GM18870 (cell line): ENCODE measurements around the gene TNPO3.
A peak's percentile ranks its signal among the peaks of the same experiment; 100 is the strongest.

Experiments used
- ATAC-seq: cut with Tn5 transposase; IDR thresholded peaks from one replicate; pipeline ENCODE4 v1.9.1; 2021; ENCODE audit warnings: moderate library complexity; ENCODE audit not compliant: unreplicated experiment

The TNPO3 gene

DNA sequence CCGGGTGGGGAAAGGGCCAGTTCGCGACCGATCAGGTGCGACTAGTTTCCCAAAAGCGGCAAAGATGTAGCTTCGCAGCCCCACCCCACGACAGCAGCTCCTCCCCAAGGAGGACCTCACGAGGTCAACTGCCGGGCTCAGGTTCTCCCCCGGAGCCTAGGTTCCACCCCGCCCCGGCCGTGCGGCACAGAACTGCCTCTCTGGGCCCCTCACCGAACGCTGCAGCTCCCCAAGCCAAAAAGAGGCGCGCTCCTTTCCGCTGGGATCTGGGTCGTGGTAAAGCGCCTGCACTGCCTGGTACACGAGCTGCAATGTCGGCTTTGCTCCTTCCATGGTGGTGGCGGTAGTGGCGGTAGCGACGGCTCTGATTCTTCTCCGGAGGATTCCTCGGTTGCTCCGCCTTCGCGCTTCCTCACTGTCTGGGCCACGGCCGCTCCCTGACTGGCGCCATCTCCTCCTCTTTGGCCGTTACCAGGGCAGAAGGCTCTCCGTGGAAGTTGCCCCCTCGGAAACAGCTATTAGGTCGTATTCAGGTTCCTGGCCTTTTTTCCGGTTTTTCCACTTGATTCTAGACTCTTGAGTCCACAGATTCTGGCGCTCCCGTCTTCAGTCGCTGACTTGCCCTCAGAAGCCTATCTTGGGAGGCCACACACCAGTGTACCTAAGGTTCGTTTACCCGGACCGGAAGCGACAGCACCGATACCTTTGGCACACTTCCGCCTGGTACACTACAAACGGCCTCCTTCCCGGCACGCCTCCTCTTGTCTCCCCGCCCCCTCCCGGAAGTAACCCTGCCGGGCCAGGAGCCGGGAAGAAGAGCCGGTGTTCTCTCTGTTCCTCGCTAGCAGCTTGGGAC is at the start of gene TNPO3:
TSS of gene TNPO3 (minus strand) at position 674 of the 856 bp plus-strand sequence. CDS start at position 333, 341 bp downstream.
- ATAC-seq: peak; percentile 69

DNA sequence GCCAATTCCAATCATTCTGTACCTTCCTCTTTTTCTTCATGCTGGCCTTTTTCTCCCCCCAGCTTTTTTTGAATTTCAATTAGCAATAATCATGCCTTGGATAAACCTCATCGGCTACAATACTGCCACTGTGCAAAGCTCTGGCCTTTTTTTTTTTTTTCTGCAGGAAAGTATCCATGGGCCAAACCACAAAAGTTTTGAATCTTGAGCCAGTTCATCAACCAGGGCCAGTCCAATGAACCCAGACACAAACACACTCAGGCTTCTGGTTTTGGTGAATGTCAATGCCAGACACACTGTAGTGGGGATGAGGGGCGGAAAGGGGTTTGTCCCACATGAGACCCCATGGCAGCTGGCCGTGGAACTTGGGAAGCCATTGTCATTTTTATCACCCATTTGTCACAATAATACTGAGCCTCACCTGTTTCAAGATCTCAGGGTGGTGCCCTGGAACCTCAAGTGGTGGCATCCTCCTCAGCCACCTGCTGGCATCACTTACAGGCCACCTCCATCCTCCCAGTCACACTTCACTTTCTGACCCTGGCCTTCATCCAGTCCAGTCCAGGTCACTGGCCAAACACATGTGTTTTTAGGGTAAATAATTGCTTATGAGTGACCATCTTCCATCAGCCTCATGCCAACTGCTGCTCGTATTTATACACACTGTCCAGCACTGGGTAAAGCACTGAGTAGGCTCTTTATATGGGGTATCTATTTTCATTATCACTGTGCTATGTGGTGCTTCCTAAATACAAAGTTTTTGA is 48.8 kb upstream of the TNPO3 start:
- no peak for ATAC-seq

DNA sequence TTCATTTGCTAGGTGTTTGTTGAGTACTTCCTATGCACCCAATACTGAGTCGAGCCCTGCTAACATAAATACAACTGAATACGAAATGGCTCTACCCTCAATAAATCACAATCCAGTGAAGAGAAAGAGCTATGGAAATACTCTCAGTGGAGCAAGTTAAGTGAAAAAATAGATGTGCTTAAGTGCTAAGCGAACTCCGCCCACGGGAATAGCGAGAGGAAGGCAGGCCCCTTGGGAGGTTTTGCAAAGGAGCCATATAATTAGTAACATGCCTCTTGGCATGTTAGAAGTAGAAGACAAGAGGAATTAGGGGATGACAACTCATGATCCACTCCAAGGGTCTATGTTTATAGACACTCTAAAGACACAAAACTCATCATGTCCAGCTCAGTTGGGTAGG is 46.8 kb upstream of the TNPO3 start:
- ATAC-seq: no peak

- ATAC-seq: no peak
These were observed 45.9 kb upstream of the TNPO3 start for GRCh38 chr7:129100827-129101166.

GRCh38 chr7:129098409-129099084 is 43.6 kb upstream of the TNPO3 start:
- ATAC-seq: no peak

- peak; percentile 72 for ATAC-seq
These were observed 40.3 kb upstream of the TNPO3 start for GRCh38 chr7:129095258-129095657.

- no peak for ATAC-seq
These were observed 39.6 kb upstream of the TNPO3 start for GRCh38 chr7:129094501-129094900.

DNA sequence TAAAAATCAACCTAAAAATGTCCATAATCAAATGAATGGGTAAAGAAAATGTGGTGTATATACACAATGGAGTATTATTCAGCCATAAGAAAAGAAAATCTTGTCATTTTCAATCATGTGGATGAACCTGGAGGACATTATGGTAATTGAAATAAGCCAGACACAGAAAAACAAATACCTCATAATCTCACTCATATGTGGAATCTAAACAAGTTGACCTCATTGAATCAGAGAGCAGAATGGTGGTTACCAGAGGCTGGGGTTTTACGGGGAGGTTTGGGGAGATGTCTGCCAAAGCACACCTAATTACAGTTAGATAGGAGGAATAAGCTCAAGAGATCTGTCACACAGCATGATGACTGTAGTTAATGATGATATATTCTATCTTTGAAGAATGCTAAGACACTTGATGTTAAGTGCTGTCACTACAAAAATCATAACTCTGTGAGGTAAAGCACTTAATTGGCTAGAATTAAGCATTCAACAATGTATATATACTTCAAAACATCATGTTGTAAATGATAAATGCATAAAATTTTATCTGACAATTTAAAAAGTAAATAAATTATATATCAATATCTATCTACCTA is 39.1 kb upstream of the TNPO3 start:
- ATAC-seq: no peak

- no peak for ATAC-seq
These were observed 36.6 kb upstream of the TNPO3 start for GRCh38 chr7:129091484-129092002.

DNA sequence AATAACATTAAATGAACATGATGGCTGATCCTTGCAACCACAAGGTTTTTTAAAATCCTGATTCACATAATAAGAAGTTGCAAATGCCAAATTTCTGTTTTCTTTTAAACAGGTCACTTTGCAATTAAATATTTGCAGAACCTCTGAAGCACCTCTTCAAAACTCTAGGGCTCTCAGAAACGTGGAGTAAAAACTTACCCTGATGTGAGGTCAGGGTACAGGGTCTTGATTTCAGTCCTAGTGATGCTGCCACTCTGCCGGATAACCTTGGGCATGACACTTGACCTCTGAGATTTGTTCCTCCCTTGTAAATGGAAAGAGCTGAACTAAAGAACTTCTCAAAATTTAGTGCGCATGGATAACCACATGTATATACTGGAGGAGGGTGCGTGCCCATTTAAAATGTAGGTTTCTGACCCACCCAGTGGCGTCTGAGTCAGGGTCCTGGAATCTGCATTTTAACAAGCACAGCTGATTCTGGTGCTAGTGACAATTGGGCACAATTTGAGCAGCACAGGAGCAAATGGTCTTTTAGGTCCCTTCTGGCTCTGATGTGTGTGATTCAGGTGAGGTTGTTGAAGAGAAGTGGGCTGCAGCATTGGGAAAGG is 35.5 kb upstream of the TNPO3 start:
- ATAC-seq: no peak

DNA sequence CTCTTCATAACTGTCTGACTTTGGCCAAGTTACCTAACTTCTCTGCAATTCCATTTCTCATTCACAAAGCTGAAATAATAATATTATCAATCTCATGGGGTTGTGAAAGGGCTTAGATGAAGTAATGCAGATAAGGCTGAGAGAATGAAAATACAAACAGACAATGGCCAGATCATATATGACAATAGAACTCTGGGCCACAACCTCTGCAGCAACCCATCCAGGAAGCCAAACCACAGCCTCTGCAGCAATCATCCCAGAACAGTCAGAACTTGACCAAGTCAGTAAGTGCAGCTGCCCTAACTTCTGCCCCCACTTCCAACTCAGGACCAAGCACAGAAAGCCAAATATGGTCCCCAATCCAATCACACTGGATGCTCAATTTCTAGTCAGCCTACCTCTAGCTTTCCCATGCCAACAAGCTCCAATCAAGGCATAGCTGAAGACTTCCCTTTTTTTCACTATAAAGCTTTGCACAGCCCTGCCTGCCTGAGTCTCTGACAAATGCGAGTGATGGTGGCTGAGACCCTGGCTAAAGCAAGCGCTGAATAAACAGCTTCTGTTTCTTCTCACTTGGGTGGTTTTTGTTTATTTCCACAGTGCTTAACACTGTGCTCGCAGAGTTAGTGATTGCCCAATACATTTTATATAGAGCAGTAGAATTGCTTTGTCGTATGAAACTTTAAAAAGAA is 34.8 kb upstream of the TNPO3 start:
- ATAC-seq: peak; percentile 71

- no peak for ATAC-seq
These were observed 30.1 kb upstream of the TNPO3 start for GRCh38 chr7:129084801-129085551.

- no peak for ATAC-seq
These were observed 28.6 kb upstream of the TNPO3 start for GRCh38 chr7:129083525-129083924.

DNA sequence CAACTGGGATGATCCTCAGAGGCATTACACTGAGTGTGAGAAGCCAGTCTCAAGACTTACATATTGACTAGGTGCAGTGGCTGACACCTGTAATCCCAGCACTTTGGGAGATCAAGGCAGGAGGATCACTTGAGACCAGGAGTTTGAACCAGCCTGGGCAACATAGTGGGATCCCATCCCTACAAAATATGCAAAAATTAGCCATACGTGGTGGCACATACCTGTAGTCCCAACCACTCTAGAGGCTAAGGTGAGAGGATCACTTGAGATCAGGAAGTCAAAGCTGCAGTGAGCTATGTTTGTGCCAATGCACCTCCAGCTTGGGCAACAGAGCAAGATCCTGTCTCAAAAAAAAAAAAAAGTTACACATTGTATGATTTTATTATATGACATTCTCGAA is 23.5 kb upstream of the TNPO3 start:
- no peak for ATAC-seq

DNA sequence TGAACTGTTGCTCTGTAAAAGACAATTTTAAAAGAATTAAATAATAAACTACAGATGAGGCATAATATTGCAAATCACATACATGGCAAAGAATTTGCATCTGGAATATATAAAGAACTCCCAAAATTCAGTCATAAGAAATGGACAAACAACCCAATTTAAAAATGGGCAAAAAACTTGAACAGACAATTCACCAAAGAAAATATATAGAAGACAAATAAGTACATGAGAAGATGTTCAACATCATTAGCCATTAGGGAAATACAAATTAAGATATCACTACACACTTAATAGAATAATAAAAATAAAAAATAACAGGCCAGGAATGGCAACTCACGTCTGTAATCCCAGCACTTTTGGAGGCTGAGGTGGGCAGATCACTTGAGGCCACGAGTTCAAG is 22.0 kb upstream of the TNPO3 start:
- no peak for ATAC-seq

DNA sequence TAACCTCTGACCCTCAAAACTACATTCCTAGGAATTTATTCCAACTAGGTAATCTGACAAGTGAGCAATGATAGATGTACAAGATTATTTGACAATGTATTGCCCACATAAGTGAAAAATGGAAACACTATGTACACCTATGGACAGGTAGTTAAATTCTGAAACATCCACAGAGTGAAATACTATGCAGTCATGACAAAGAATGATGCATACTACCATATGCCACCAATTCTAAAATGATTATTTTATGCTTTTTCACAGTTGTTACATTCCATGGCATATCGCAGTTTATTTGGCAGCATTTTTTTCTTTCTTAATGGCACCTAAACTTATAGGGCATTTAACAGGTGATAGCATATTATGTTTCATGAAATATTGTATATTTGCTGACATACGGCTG is 20.1 kb upstream of the TNPO3 start:
- no peak for ATAC-seq

GRCh38 chr7:129074361-129074871 is 19.5 kb upstream of the TNPO3 start:
- ATAC-seq: no peak

- ATAC-seq: no peak
These were observed 18.8 kb upstream of the TNPO3 start for GRCh38 chr7:129073738-129074137.

- ATAC-seq: no peak
These were observed 18.3 kb upstream of the TNPO3 start for GRCh38 chr7:129073204-129073603.
